BE2C (cell line): ENCODE results near the gene PDZD4.

Experiments
- DNase-seq: peaks from one replicate; pipeline ENCODE4 v3.0.0-alpha.2; 2020
- H3K27me3 ChIP-seq: fragments of 250-450 bp; sonication (Bioruptor Pico); 2 replicates; pipeline ENCODE4 v1.5.1; 2020; ENCODE audit warnings: mild to moderate bottlenecking
- H3K36me3 ChIP-seq: fragments of 250-450 bp; sonication (Bioruptor Pico); 2 replicates; pipeline ENCODE4 v1.5.1; 2020; ENCODE audit warnings: mild to moderate bottlenecking
- H3K4me1 ChIP-seq: fragments of 250-450 bp; sonication (Bioruptor Pico); 2 replicates; pipeline ENCODE4 v1.5.1; 2020
- H3K4me3 ChIP-seq: 2 replicates; pipeline ENCODE4 v1.5.1; 2011; ENCODE audit warnings: low read depth, low read length
- H3K9me3 ChIP-seq: fragments of 250-450 bp; sonication (Bioruptor Pico); 2 replicates; pipeline ENCODE4 v1.5.1; 2020
- TF ChIP-seq, protein P1 (sequence below): IDR thresholded peaks from 2 replicates; pipeline ENCODE4 v1.5.1; 2012; ENCODE audit warnings: mild to moderate bottlenecking, low read depth, low read length

PDZD4 gene

DNA sequence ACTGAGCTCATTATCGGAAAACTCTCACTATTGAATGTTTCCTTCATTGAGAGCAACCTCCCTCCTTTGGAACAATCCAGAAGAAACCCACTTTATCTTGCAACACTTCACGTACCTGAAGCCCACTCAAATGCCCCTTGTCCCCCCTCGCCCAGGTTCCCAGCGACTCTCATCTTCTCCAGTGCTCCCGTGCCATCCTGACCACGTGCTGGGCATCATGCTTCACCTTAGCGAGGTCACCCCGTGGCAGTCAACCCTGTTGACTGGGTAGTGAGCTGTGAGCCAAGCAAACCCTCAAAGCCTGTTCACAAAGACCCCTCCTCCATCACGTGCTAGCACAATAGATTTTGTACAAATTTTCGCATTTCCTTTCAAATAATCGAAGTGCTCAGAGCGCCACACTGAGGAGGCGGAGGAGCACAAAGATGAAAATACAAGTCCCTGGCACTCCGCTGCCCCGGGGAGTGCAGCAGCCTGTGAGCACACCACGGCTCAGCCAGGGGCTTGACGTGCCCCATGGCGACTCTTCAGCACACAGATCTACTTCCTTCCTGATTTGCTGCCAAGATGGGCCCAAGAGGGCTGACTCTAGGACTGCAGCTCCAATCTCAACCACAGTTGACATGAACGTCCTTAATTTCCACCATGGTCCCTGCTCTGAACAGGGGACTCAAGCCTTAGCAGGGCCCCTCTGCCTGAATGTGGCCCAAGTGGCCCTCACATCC is 15.6 kb downstream of the PDZD4 start:
- TF ChIP-seq, protein P1, sequence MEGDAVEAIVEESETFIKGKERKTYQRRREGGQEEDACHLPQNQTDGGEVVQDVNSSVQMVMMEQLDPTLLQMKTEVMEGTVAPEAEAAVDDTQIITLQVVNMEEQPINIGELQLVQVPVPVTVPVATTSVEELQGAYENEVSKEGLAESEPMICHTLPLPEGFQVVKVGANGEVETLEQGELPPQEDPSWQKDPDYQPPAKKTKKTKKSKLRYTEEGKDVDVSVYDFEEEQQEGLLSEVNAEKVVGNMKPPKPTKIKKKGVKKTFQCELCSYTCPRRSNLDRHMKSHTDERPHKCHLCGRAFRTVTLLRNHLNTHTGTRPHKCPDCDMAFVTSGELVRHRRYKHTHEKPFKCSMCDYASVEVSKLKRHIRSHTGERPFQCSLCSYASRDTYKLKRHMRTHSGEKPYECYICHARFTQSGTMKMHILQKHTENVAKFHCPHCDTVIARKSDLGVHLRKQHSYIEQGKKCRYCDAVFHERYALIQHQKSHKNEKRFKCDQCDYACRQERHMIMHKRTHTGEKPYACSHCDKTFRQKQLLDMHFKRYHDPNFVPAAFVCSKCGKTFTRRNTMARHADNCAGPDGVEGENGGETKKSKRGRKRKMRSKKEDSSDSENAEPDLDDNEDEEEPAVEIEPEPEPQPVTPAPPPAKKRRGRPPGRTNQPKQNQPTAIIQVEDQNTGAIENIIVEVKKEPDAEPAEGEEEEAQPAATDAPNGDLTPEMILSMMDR = no peak
- Histone ChIP-seq H3K4me3 (no peak overlapping the region), H3K36me3 (no peaks in the 10 kb centered on the region), H3K4me1 (no peaks in the 10 kb centered on the region; the same call in 1 of the 2 replicates), H3K9me3 (no peaks in the 10 kb centered on the region), H3K27me3 (no peaks in the 10 kb centered on the region)
- no peak for DNase-seq

DNA sequence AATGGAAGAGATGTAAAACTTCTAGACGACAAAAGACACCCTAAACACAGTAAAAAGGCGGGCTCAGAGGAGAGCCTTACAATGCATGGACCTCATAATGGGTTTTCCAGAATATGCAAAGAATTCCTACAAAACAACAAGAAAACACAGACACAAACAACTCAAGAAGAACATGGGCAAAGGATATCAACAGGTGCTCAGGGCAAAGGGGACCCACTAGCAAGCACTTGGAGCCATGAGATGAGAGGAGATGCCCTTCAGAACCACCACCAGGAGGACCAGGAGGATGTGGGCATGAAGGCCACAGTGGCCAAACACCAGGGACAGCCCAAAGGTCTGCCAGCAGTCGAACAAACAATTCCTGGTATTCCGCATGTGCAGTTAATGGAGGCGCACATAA is 17.2 kb downstream of the PDZD4 start:
- Histone ChIP-seq H3K27me3 (no peaks in the 10 kb centered on the region), H3K36me3 (no peaks in the 10 kb centered on the region), H3K4me3 (no peak overlapping the region), H3K9me3 (no peaks in the 10 kb centered on the region), H3K4me1 (no peaks in the 10 kb centered on the region)
- DNase-seq = no peak
- TF ChIP-seq, protein P1 = no peak

DNA sequence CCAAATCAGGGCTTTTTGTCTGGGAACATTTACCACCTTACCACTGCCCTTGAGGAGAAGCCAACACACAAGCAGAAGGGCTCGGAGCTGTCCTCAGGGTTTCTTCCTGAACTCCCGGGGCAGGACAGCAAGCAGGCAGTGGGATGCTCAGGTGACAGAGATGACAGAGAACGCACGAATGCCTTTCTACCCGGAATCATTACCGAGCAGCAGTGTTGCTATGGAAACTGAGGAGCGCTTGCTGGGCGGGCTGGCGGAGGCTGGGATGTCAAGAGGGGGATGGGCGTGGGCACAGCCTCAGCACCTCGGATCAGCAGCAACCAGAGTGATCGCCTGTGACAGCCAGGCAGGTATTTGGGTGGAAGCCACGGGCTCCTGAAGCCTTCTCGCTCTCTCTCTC is 18.1 kb downstream of the PDZD4 start:
- no peak for DNase-seq
- Histone ChIP-seq H3K27me3 (no peaks in the 10 kb centered on the region), H3K4me3 (no peak overlapping the region), H3K9me3 (no peaks in the 10 kb centered on the region), H3K4me1 (no peaks in the 10 kb centered on the region), H3K36me3 (no peaks in the 10 kb centered on the region)
- TF ChIP-seq, protein P1 = no peak

DNA sequence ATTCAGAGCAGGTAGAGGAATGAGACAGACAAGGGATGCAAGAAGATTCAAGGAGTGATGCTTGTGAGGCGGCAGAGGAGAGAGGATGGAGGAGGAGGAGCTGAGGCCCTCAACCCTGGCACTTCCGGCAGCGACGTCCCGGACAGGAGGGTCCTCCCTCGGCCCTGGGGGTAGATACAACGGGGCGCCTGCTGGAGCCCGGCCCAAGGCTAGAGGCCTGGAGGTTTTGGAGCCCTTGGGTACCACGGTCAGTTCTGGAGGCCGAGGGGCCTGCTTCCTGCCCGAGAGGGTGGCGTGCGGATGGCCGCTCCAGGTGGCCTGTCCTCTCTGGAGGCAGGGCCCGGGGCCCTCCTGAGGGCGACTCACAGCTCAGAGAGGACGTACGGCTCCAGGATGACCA is 22.4 kb downstream of the PDZD4 start:
- H3K36me3 ChIP-seq = no peaks in the 10 kb centered on the region
- no peaks in the 10 kb centered on the region for H3K4me1 ChIP-seq
- H3K27me3 ChIP-seq = no peaks in the 10 kb centered on the region
- DNase-seq = no peak
- no peaks in the 10 kb centered on the region for H3K9me3 ChIP-seq
- TF ChIP-seq, protein P1 = no peak
- no peak overlapping the region for H3K4me3 ChIP-seq

DNA sequence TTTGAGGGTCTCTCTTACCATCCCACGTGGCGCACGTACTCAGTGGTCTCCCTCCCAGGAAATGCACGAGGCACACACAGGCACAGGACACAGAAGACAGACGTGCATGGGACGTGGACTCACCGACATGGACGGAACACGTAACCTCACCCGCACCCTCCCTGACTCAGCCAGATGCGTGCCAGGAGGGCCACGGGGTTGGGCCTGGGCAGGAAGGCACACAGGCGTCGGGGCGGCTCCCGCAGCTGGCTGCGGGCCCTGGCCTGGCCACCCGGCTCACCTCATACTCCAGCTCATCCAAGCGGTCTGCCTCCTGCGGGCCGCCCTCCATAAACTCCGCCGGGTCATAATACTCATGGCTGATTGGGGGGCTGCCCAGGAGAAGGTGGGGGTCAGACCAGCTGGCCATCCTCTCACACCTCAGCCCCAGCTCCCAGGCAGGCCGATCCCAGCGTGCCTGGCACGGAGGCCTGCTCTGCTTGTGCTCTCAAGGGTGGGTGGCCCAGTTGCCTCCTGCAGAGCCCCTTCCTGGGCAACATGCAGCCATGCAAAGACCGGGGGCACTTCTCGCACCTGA is 23.3 kb downstream of the PDZD4 start:
- no peak for DNase-seq
- no peak overlapping the region for H3K4me3 ChIP-seq
- TF ChIP-seq, protein P1 = no peak
- no peaks in the 10 kb centered on the region for H3K9me3 ChIP-seq
- no peaks in the 10 kb centered on the region for H3K36me3 ChIP-seq
- H3K4me1 ChIP-seq = no peaks in the 10 kb centered on the region
- no peaks in the 10 kb centered on the region for H3K27me3 ChIP-seq

DNA sequence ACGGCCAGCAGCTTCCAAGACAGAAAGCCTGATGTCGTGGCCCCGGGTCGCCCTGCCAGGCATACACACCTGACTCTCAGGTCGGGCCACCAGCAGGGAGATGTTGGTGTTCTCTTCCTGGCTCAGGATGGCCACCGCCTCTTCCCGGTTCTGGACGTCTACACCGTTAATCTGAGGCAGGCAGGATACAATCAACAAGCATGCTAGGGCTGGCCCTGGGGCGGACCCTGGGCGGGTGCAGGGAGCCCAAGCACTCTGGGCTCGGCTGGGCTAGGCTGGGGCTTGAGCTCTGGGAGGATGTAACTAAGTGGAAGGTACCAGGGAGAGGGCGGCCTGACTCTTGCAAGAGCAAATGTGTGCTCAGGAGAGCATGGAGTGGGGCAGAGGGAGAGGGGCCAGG is 24.9 kb downstream of the PDZD4 start:
- TF ChIP-seq, protein P1 = no peak
- Histone ChIP-seq H3K4me3 (no peak overlapping the region), H3K27me3 (no peaks in the 10 kb centered on the region), H3K9me3 (no peaks in the 10 kb centered on the region), H3K4me1 (no peaks in the 10 kb centered on the region), H3K36me3 (no peaks in the 10 kb centered on the region)
- no peak for DNase-seq
